Measurements from ENCODE around the gene OSBPL10. TPM values are rescaled to one million over a fixed set of nuclear protein-coding genes. Genes with fewer than 3 reads are reported as not detected.

Gene OSBPL10
- total and polyA plus RNA-seq, 4 donors = 3.9 to 33.0 (median 13.1) TPM

DNA sequence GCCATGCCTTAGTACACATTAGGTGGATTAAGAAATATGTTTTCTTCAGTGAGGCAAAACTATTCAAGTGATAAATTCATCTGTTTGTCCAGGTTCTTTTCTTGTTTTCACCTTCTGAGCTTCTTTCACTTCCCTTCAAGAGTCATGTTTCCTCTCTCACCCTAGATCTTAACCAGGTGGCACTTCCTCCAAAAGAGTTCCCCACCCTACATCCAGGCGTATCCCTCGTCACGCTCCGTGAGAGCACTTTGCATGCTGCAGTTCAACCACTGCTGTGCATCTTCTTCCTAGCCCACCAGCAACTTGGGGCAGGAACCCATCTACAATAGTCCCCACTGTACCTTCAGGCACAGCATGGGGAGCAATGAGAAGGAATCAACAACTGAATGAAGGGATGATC lies 28.9 kb downstream of the OSBPL10 start:
- Histone ChIP-seq H3K4me3 (no peak overlapping the region), H3K36me3 (ENCODE audit: control insufficient read depth in 4 of 4, insufficient read depth in 4 of 4, low read length in 4 of 4) (no peaks in the 10 kb centered on the region), H3K27ac (ENCODE audit: low read depth in 1 of 2, low read length in 1 of 2) (no peak overlapping the region), H3K27me3 (ENCODE audit: control insufficient read depth in 3 of 3, insufficient read depth in 3 of 3, low read length in 2 of 3) (no peaks in the 10 kb centered on the region), H3K9ac (ENCODE audit: insufficient read depth in 1 of 2, low read length in 2 of 2) (no peak overlapping the region), H3K9me3 (ENCODE audit: control insufficient read depth in 4 of 4, insufficient read depth in 3 of 4, low read length in 3 of 4) (peaks cover 0 to 10% (median 2%) of the 10 kb centered on the region in 4 donors), H3K4me1 (ENCODE audit: control insufficient read depth in 5 of 5, insufficient read depth in 5 of 5, low read length in 5 of 5) (peaks cover 0 to 12% (median 2%) of the 10 kb centered on the region in 5 donors)
- DNase-seq (no peak), ATAC-seq (ENCODE audit: insufficient read depth, low FRiP score) (no peak)
- TF ChIP-seq, protein P1, sequence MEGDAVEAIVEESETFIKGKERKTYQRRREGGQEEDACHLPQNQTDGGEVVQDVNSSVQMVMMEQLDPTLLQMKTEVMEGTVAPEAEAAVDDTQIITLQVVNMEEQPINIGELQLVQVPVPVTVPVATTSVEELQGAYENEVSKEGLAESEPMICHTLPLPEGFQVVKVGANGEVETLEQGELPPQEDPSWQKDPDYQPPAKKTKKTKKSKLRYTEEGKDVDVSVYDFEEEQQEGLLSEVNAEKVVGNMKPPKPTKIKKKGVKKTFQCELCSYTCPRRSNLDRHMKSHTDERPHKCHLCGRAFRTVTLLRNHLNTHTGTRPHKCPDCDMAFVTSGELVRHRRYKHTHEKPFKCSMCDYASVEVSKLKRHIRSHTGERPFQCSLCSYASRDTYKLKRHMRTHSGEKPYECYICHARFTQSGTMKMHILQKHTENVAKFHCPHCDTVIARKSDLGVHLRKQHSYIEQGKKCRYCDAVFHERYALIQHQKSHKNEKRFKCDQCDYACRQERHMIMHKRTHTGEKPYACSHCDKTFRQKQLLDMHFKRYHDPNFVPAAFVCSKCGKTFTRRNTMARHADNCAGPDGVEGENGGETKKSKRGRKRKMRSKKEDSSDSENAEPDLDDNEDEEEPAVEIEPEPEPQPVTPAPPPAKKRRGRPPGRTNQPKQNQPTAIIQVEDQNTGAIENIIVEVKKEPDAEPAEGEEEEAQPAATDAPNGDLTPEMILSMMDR (IDR thresholded peaks at IDR 0.05; ENCODE audit: control extremely low read depth, extremely low read depth) = no peak
- 65 to 74% methylated on average over 4 of the region's 4 CpGs for WGBS, 2 donors

DNA sequence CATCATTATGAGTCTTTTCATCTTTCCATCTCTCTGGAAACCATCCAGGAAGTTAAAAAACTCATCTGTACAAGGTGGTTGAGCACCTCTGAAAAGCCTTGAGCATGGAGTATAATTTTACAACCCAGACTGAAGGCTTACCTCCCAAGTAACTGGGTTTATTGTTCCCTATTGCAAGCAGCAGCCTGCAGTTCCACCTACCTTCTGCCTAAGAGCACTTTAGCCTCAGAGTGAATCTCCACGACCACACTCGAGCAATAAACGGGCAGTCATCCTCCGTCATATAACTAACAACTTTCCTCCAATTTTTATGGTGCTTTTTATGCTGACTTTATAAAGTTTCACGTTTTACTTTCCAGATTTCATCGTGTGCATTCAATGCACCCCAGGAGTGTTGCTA lies 32.8 kb downstream of the OSBPL10 start:
- H3K9ac ChIP-seq (ENCODE audit: insufficient read depth in 1 of 2, low read length in 2 of 2) = no peak overlapping the region
- H3K9me3 ChIP-seq (ENCODE audit: control insufficient read depth in 4 of 4, insufficient read depth in 3 of 4, low read length in 3 of 4) = no peaks in the 10 kb centered on the region
- H3K27ac ChIP-seq (ENCODE audit: low read depth in 1 of 2, low read length in 1 of 2) = no peak overlapping the region
- TF ChIP-seq, protein P1 (IDR thresholded peaks at IDR 0.05; ENCODE audit: control extremely low read depth, extremely low read depth) = no peak
- H3K4me1 ChIP-seq (ENCODE audit: control insufficient read depth in 5 of 5, insufficient read depth in 5 of 5, low read length in 5 of 5) = peaks cover 0 to 18% (median 7%) of the 10 kb centered on the region in 5 donors
- H3K27me3 ChIP-seq (ENCODE audit: control insufficient read depth in 3 of 3, insufficient read depth in 3 of 3, low read length in 2 of 3) = no peaks in the 10 kb centered on the region
- no peak for DNase-seq
- no peak for ATAC-seq (ENCODE audit: insufficient read depth, low FRiP score)
- H3K36me3 ChIP-seq (ENCODE audit: control insufficient read depth in 4 of 4, insufficient read depth in 4 of 4, low read length in 4 of 4) = no peaks in the 10 kb centered on the region
- no peak overlapping the region for H3K4me3 ChIP-seq
- 88 to 91% methylated on average over 6 of the region's 6 CpGs for WGBS, 2 donors

DNA sequence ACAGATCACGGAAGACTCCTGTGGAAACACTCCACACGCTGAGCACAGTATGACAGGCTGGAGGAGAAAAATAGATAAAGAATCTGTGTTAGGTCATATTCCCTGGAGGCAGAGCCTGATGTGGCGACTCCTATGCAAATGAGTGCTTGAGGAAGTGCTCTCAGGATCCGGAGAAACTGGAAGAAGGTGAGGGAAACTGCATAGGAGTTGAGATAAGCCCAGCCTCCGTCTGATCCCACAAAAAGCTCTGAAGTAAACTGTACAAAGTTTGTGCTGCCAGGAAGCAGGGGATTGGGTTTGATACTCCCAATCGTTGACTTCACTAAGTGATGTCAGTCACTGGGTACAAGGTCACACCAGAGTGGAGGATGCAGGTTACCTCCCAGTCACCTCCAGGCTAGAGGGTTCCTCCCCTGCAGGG lies 33.4 kb downstream of the OSBPL10 start:
- ATAC-seq (ENCODE audit: insufficient read depth, low FRiP score) = no peak
- no peak overlapping the region for H3K4me3 ChIP-seq
- 57 to 64% methylated on average over 6 of the region's 6 CpGs for WGBS, 2 donors
- H3K9ac ChIP-seq (ENCODE audit: insufficient read depth in 1 of 2, low read length in 2 of 2) = no peak overlapping the region
- TF ChIP-seq, protein P1 (IDR thresholded peaks at IDR 0.05; ENCODE audit: control extremely low read depth, extremely low read depth) = no peak
- H3K36me3 ChIP-seq (ENCODE audit: control insufficient read depth in 4 of 4, insufficient read depth in 4 of 4, low read length in 4 of 4) = no peaks in the 10 kb centered on the region
- H3K27me3 ChIP-seq (ENCODE audit: control insufficient read depth in 3 of 3, insufficient read depth in 3 of 3, low read length in 2 of 3) = no peaks in the 10 kb centered on the region
- H3K4me1 ChIP-seq (ENCODE audit: control insufficient read depth in 5 of 5, insufficient read depth in 5 of 5, low read length in 5 of 5) = peaks cover 0 to 18% (median 7%) of the 10 kb centered on the region in 5 donors
- H3K27ac ChIP-seq (ENCODE audit: low read depth in 1 of 2, low read length in 1 of 2) = no peak overlapping the region
- DNase-seq = peak in 1 of 3 donors; percentile 25
- no peaks in the 10 kb centered on the region for H3K9me3 ChIP-seq (ENCODE audit: control insufficient read depth in 4 of 4, insufficient read depth in 3 of 4, low read length in 3 of 4)

DNA sequence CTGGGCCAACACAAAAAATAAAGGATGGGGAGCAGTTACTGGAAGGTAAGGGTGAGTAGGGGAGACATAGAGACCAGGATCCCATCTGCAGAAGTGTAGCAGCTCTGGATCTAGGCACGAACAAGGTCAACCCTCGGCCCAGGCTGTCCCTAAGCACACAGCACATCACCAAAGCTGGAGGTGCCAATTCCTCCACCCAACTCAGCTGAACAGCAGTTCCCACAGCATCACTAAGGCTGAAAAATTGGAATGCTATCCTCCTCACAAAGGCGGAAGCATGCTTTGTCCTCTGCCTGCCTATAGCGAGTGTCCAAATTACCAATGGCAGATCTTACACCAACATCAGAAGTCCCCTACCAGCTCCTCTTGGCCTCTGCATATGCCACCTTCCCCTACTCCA lies 33.9 kb downstream of the OSBPL10 start:
- Histone ChIP-seq H3K9ac (ENCODE audit: insufficient read depth in 1 of 2, low read length in 2 of 2) (no peak overlapping the region), H3K27ac (ENCODE audit: low read depth in 1 of 2, low read length in 1 of 2) (no peak overlapping the region), H3K4me1 (ENCODE audit: control insufficient read depth in 5 of 5, insufficient read depth in 5 of 5, low read length in 5 of 5) (peaks cover 0 to 18% (median 7%) of the 10 kb centered on the region in 5 donors), H3K27me3 (ENCODE audit: control insufficient read depth in 3 of 3, insufficient read depth in 3 of 3, low read length in 2 of 3) (no peaks in the 10 kb centered on the region), H3K4me3 (no peak overlapping the region), H3K9me3 (ENCODE audit: control insufficient read depth in 4 of 4, insufficient read depth in 3 of 4, low read length in 3 of 4) (no peaks in the 10 kb centered on the region), H3K36me3 (ENCODE audit: control insufficient read depth in 4 of 4, insufficient read depth in 4 of 4, low read length in 4 of 4) (no peaks in the 10 kb centered on the region)
- TF ChIP-seq, protein P1 (IDR thresholded peaks at IDR 0.05; ENCODE audit: control extremely low read depth, extremely low read depth) = no peak
- DNase-seq (no peak), ATAC-seq (ENCODE audit: insufficient read depth, low FRiP score) (no peak)
- 95 to 96% methylated on average over 4 of the region's 4 CpGs for WGBS, 2 donors
